HUES64 (cell line): ENCODE measurements around the gene NDC1.

Experiments
- H3K27ac ChIP-seq: 2 replicates; pipeline ENCODE4 v1.7.0; 2013; ENCODE audit warnings: low read depth, low read length, inconsistent platforms
- H3K27me3 ChIP-seq: 2 replicates; pipeline ENCODE4 v1.6.1; 2013; ENCODE audit warnings: mild to moderate bottlenecking, low read length; ENCODE audit not compliant: insufficient read depth
- H3K36me3 ChIP-seq: 2 replicates; pipeline ENCODE4 v1.6.1; 2013; ENCODE audit warnings: mild to moderate bottlenecking, low read length; ENCODE audit not compliant: insufficient read depth
- H3K4me1 ChIP-seq: 2 replicates; pipeline ENCODE4 v1.6.1; 2013; ENCODE audit warnings: mild to moderate bottlenecking, low read length, moderate library complexity; ENCODE audit not compliant: insufficient read depth
- H3K4me3 ChIP-seq: 2 replicates; pipeline ENCODE4 v1.5.1; 2013; ENCODE audit warnings: mild to moderate bottlenecking, low read length, moderate library complexity
- H3K9ac ChIP-seq: 2 replicates; pipeline ENCODE4 v1.6.1; 2013; ENCODE audit warnings: mild to moderate bottlenecking, low read depth, low read length
- H3K9me3 ChIP-seq: 2 replicates; pipeline ENCODE4 v1.6.1; 2013; ENCODE audit warnings: low read depth, low read length; ENCODE audit not compliant: insufficient read depth
- WGBS: fragments of 150-250, 120-280 bp; methylation state at CpG from one replicate; pipeline ENCODE4 v1.1.7; 2013; ENCODE audit warnings: missing lambda C conversion rate; 5-methylcytosine and 5-hydroxymethylcytosine counted together

The NDC1 gene

GRCh38 chr1:53736290-53736689 is 101.8 kb downstream of the NDC1 start:
- Histone ChIP-seq H3K9ac (no peak overlapping the region), H3K4me1 (peaks cover 4% of the 10 kb centered on the region; the same call in 1 of the 2 replicates), H3K4me3 (no peak overlapping the region), H3K9me3 (no peaks in the 10 kb centered on the region), H3K36me3 (no peaks in the 10 kb centered on the region), H3K27me3 (peaks cover 67% of the 10 kb centered on the region), H3K27ac (no peak overlapping the region)
- WGBS: 81% methylated on average over 11 of the region's 11 CpGs

- Histone ChIP-seq H3K4me3 (no peak overlapping the region), H3K36me3 (no peaks in the 10 kb centered on the region), H3K9ac (no peak overlapping the region), H3K27me3 (peaks cover 62% of the 10 kb centered on the region), H3K9me3 (no peaks in the 10 kb centered on the region), H3K27ac (no peak overlapping the region), H3K4me1 (peaks cover 4% of the 10 kb centered on the region; the same call in 1 of the 2 replicates)
- WGBS: 86% methylated on average over 5 of the region's 5 CpGs
Observed at GRCh38 chr1:53735681-53736080, 102.4 kb downstream of the NDC1 start.

- peaks cover 4% of the 10 kb centered on the region; the same call in 1 of the 2 replicates for H3K4me1 ChIP-seq
- WGBS: 64% methylated on average over 5 of the region's 5 CpGs
- H3K27me3 ChIP-seq: peaks cover 58% of the 10 kb centered on the region
- H3K9ac ChIP-seq: no peak overlapping the region
- H3K4me3 ChIP-seq: no peak overlapping the region
- no peaks in the 10 kb centered on the region for H3K9me3 ChIP-seq
- H3K27ac ChIP-seq: no peak overlapping the region
- no peaks in the 10 kb centered on the region for H3K36me3 ChIP-seq
Observed at GRCh38 chr1:53735261-53735660, 102.8 kb downstream of the NDC1 start.

DNA sequence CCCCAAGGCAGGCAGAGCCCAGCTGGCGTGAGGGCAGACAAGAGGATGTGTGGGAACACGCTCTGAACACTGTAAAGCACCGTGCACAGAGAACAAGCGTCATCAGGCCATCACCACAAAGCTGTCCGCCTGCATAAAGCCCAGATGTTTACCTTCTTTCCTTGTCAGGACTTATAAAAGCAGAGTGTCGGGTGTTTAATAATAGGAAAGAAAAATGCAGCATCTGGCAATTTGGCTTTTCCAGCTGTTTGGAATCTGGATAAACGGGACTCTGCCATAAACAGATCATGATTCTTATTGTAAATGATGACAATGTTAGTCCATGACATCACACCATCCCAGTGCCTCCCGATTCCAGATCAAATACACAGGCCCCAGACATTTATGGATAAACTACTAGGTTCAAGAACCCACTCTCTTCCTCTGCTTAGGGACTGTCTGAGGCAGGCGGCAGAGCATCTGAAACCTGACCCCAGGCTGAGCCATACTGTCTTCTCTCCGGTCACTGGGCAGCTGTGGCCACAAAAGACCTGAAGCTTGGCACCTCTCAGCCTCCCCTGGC is 103.4 kb downstream of the NDC1 start:
- H3K4me1 ChIP-seq: peaks cover 4% of the 10 kb centered on the region; the same call in 1 of the 2 replicates
- H3K27me3 ChIP-seq: peaks cover 52% of the 10 kb centered on the region
- H3K4me3 ChIP-seq: no peak overlapping the region
- no peaks in the 10 kb centered on the region for H3K36me3 ChIP-seq
- WGBS: 79% methylated on average over 10 of the region's 10 CpGs
- no peak overlapping the region for H3K9ac ChIP-seq
- H3K9me3 ChIP-seq: no peaks in the 10 kb centered on the region
- H3K27ac ChIP-seq: no peak overlapping the region

GRCh38 chr1:53733975-53734649 is 104.0 kb downstream of the NDC1 start:
- Histone ChIP-seq H3K4me3 (no peak overlapping the region), H3K9me3 (no peaks in the 10 kb centered on the region), H3K27me3 (peaks cover 47% of the 10 kb centered on the region), H3K9ac (no peak overlapping the region), H3K36me3 (no peaks in the 10 kb centered on the region), H3K4me1 (peaks cover 4% of the 10 kb centered on the region; the same call in 1 of the 2 replicates), H3K27ac (no peak overlapping the region)
- 94% methylated on average over 10 of the region's 10 CpGs for WGBS

GRCh38 chr1:53733447-53733931 is 104.6 kb downstream of the NDC1 start:
- Histone ChIP-seq H3K9ac (no peak overlapping the region), H3K9me3 (no peaks in the 10 kb centered on the region), H3K27me3 (peaks cover 42% of the 10 kb centered on the region), H3K36me3 (no peaks in the 10 kb centered on the region), H3K27ac (no peak overlapping the region), H3K4me1 (peaks cover 4% of the 10 kb centered on the region; the same call in 1 of the 2 replicates), H3K4me3 (no peak overlapping the region)
- 89% methylated on average over 12 of the region's 12 CpGs for WGBS

DNA sequence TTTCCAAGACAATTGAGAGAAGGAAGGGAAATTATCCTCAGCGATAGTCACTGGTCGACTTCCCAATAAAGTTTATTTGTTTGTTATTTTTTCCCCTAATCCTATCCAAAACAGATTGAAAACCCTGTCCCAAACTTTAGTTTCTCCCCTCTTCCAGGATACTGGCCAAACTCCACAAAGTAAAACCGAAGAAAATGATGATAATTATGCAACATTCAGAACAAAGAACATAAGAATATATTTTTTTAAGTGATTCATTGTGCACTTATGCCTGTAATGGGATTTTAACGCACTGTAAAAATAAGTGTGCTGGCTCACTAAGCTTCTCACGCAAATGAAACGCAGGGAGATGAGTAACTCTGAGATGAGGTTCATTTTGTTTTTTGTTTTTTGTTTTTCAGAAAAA is 105.2 kb downstream of the NDC1 start:
- Histone ChIP-seq H3K27me3 (peaks cover 36% of the 10 kb centered on the region), H3K4me1 (peaks cover 4% of the 10 kb centered on the region; the same call in 1 of the 2 replicates), H3K4me3 (no peak overlapping the region), H3K36me3 (no peaks in the 10 kb centered on the region), H3K27ac (no peak overlapping the region), H3K9ac (no peak overlapping the region), H3K9me3 (no peaks in the 10 kb centered on the region)
- 78% methylated on average over 3 of the region's 6 CpGs for WGBS

DNA sequence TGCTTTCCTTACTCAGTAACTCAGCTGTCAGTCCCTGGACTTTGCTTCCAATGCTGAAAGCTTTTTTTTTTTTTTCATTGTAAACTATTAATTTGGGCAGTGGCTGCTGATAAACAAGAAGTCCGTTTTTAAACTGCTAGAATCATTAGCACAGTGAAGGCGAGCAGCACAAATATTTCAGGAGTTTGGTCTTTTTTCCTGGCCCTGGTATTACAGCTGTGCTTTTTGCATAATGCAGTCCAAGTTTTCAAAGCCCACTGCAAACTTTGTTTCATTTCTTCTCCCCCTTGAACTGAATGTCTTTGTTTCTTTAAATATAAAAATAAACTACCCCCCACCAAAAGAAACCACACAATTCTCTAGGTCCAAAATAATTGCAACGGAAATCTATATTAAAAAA is 105.7 kb downstream of the NDC1 start:
- WGBS: 44% methylated on average over 2 of the region's 3 CpGs
- Histone ChIP-seq H3K4me3 (no peak overlapping the region), H3K27ac (no peak overlapping the region)

GRCh38 chr1:53731779-53732305 is 106.3 kb downstream of the NDC1 start:
- peaks cover 4% of the 10 kb centered on the region; the same call in 1 of the 2 replicates for H3K4me1 ChIP-seq
- H3K27ac ChIP-seq: no peak overlapping the region
- H3K36me3 ChIP-seq: no peaks in the 10 kb centered on the region
- no peak overlapping the region for H3K4me3 ChIP-seq
- H3K9ac ChIP-seq: no peak overlapping the region
- H3K27me3 ChIP-seq: peaks cover 26% of the 10 kb centered on the region
- H3K9me3 ChIP-seq: no peaks in the 10 kb centered on the region
- 94% methylated on average over 8 of the region's 8 CpGs for WGBS

More for the DNA sequence above, 105.7 kb downstream of the NDC1 start:
- peaks cover 31% of the 10 kb centered on the region for H3K27me3 ChIP-seq
- H3K36me3 ChIP-seq: no peaks in the 10 kb centered on the region
- no peak overlapping the region for H3K9ac ChIP-seq
- peaks cover 4% of the 10 kb centered on the region; the same call in 1 of the 2 replicates for H3K4me1 ChIP-seq
- no peaks in the 10 kb centered on the region for H3K9me3 ChIP-seq

GRCh38 chr1:53731043-53731600 is 107.0 kb downstream of the NDC1 start:
- Histone ChIP-seq H3K36me3 (no peaks in the 10 kb centered on the region), H3K27ac (no peak overlapping the region), H3K27me3 (peaks cover 18% of the 10 kb centered on the region), H3K9ac (no peak overlapping the region), H3K9me3 (no peaks in the 10 kb centered on the region), H3K4me1 (peaks cover 4% of the 10 kb centered on the region; the same call in 1 of the 2 replicates), H3K4me3 (no peak overlapping the region)
- 97% methylated on average over 10 of the region's 10 CpGs for WGBS

DNA sequence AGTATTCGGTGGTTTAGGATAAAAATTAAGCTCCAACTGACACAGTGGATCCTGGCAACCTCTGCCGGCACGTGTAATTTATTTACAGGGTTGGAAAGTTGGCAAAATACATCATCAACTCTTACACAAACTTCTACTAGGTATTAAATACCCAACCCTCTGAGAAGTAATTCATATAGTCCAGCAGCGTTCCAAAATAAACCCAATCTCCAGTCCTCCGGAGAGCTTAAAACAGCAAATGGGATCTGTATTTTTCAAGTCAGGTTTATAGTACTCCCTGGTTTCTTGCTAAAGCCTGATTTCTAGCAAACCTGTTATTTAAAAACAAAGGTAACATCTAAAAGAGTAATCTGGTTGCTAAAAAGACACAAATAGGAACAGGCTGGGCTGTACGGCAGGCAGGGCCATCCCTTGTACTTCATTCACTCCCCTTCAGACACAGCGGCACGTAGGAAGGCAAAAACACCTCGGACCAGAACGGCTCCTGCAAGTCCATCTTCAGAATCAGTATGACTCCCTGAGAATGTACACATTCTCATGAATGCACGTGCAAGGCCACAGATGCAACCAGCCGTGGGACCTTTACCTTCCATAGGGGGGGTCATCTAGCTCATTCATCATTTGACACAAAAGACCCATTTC is 107.8 kb downstream of the NDC1 start:
- 92% methylated on average over 12 of the region's 12 CpGs for WGBS
- no peak overlapping the region for H3K4me3 ChIP-seq
- H3K27ac ChIP-seq: no peak overlapping the region
- no peak overlapping the region for H3K9ac ChIP-seq
- H3K9me3 ChIP-seq: no peaks in the 10 kb centered on the region
- peaks cover 11% of the 10 kb centered on the region for H3K27me3 ChIP-seq
- peaks cover 4% of the 10 kb centered on the region; the same call in 1 of the 2 replicates for H3K4me1 ChIP-seq
- no peaks in the 10 kb centered on the region for H3K36me3 ChIP-seq
